ENCODE measurements around the gene ABR.

The ABR gene

GRCh38 chr17:1150863-1151600 is 28.7 kb downstream of the ABR start:
- ATAC-seq (ENCODE audit: low read depth): no peak
- no peaks in the 10 kb centered on the region for H3K27me3 ChIP-seq (ENCODE audit: insufficient read depth, poor library complexity, severe bottlenecking)
- no peaks in the 10 kb centered on the region for H3K36me3 ChIP-seq (ENCODE audit: low read depth)
- DNase-seq (ENCODE audit: low spot score): no peak
- H3K4me3 ChIP-seq (ENCODE audit: severe bottlenecking): no peak overlapping the region
- no peak overlapping the region for H3K27ac ChIP-seq (ENCODE audit: poor library complexity, severe bottlenecking)
- TF ChIP-seq CTCF (IDR thresholded peaks at IDR 0.05; ENCODE audit: poor library complexity, severe bottlenecking): no peak
- no peaks in the 10 kb centered on the region for H3K4me1 ChIP-seq (ENCODE audit: insufficient read depth, poor library complexity, severe bottlenecking)
- no peaks in the 10 kb centered on the region for H3K9me3 ChIP-seq (ENCODE audit: severe bottlenecking)

- ATAC-seq (ENCODE audit: low read depth): no peak
- Histone ChIP-seq H3K27me3 (ENCODE audit: insufficient read depth, poor library complexity, severe bottlenecking) (no peaks in the 10 kb centered on the region), H3K4me1 (ENCODE audit: insufficient read depth, poor library complexity, severe bottlenecking) (no peaks in the 10 kb centered on the region), H3K27ac (ENCODE audit: poor library complexity, severe bottlenecking) (no peak overlapping the region), H3K4me3 (ENCODE audit: severe bottlenecking) (no peak overlapping the region), H3K9me3 (ENCODE audit: severe bottlenecking) (no peaks in the 10 kb centered on the region), H3K36me3 (ENCODE audit: low read depth) (no peaks in the 10 kb centered on the region)
- TF ChIP-seq CTCF (IDR thresholded peaks at IDR 0.05; ENCODE audit: poor library complexity, severe bottlenecking): no peak
- DNase-seq (ENCODE audit: low spot score): no peak
Observed at GRCh38 chr17:1149869-1150268, 29.9 kb downstream of the ABR start.

GRCh38 chr17:1147664-1148063 is 32.1 kb downstream of the ABR start:
- Histone ChIP-seq H3K4me1 (ENCODE audit: insufficient read depth, poor library complexity, severe bottlenecking) (no peaks in the 10 kb centered on the region), H3K36me3 (ENCODE audit: low read depth) (no peaks in the 10 kb centered on the region), H3K27me3 (ENCODE audit: insufficient read depth, poor library complexity, severe bottlenecking) (no peaks in the 10 kb centered on the region), H3K27ac (ENCODE audit: poor library complexity, severe bottlenecking) (no peak overlapping the region), H3K9me3 (ENCODE audit: severe bottlenecking) (no peaks in the 10 kb centered on the region), H3K4me3 (ENCODE audit: severe bottlenecking) (no peak overlapping the region)
- peak; percentile 59 for TF ChIP-seq CTCF (IDR thresholded peaks at IDR 0.05; ENCODE audit: poor library complexity, severe bottlenecking)
- ATAC-seq (ENCODE audit: low read depth) (peak; percentile 71), DNase-seq (ENCODE audit: low spot score) (no peak)

- Histone ChIP-seq H3K4me3 (ENCODE audit: severe bottlenecking) (no peak overlapping the region), H3K27ac (ENCODE audit: poor library complexity, severe bottlenecking) (no peak overlapping the region), H3K4me1 (ENCODE audit: insufficient read depth, poor library complexity, severe bottlenecking) (no peaks in the 10 kb centered on the region), H3K36me3 (ENCODE audit: low read depth) (no peaks in the 10 kb centered on the region), H3K9me3 (ENCODE audit: severe bottlenecking) (no peaks in the 10 kb centered on the region), H3K27me3 (ENCODE audit: insufficient read depth, poor library complexity, severe bottlenecking) (no peaks in the 10 kb centered on the region)
- DNase-seq (ENCODE audit: low spot score): no peak
- no peak for TF ChIP-seq CTCF (IDR thresholded peaks at IDR 0.05; ENCODE audit: poor library complexity, severe bottlenecking)
- no peak for ATAC-seq (ENCODE audit: low read depth)
Observed at GRCh38 chr17:1146561-1147265, 33.1 kb downstream of the ABR start.
